SK-N-SH treated with all-trans-retinoic acid at 6 μM for 48 hours (cell line): ENCODE data around the gene TMEM185B.

Experiments used
- ATAC-seq: fragments of 200-7000 bp; cut with Tn5 transposase; 3 replicates; pipeline ENCODE4 v1.9.1; 2020; ENCODE audit warnings: mild to moderate bottlenecking, moderate library complexity
- ARNTL ChIP-seq: fragments of 450-650 bp; formaldehyde crosslinking; IDR thresholded peaks from 2 replicates; pipeline ENCODE4 v1.5.0; 2020; ENCODE audit warnings: low read depth, mild to moderate bottlenecking, moderate library complexity, borderline replicate concordance
- BACH2 ChIP-seq: fragments of 250-450 bp; sonication (Bioruptor Pico); IDR thresholded peaks from 2 replicates; pipeline ENCODE4 v1.9.0; 2021; ENCODE audit warnings: mild to moderate bottlenecking, borderline replicate concordance
- CREB5 ChIP-seq: fragments of 250-450 bp; sonication (Bioruptor Pico); IDR thresholded peaks from 2 replicates; pipeline ENCODE4 v1.5.1; 2020; ENCODE audit warnings: low read depth, mild to moderate bottlenecking, moderate library complexity
- CSDC2 ChIP-seq: fragments of 250-450 bp; sonication (Bioruptor Pico); IDR thresholded peaks from 2 replicates; pipeline ENCODE4 v1.5.0; 2020; ENCODE audit warnings: mild to moderate bottlenecking, moderate library complexity
- ESRRG ChIP-seq: fragments of 250-450 bp; sonication (Bioruptor Pico); IDR thresholded peaks from 2 replicates; pipeline ENCODE4 v1.6.1; 2021; ENCODE audit warnings: mild to moderate bottlenecking
- GLIS3 ChIP-seq: fragments of 250-450 bp; sonication (Bioruptor Pico); IDR thresholded peaks from 2 replicates; pipeline ENCODE4 v1.5.0; 2020; ENCODE audit warnings: mild to moderate bottlenecking, moderate library complexity
- ISL1 ChIP-seq: fragments of 250-450 bp; sonication (Bioruptor Pico); IDR thresholded peaks from 2 replicates; pipeline ENCODE4 v2.1.2; 2022; ENCODE audit warnings: mild to moderate bottlenecking, moderate library complexity
- OSR1 ChIP-seq: fragments of 250-450 bp; sonication (Bioruptor Pico); IDR thresholded peaks from 2 replicates; pipeline ENCODE4 v1.8.0; 2022; ENCODE audit warnings: moderate library complexity, mild to moderate bottlenecking, inconsistent platforms
- PATZ1 ChIP-seq: fragments of 250-450 bp; sonication (Bioruptor Pico); IDR thresholded peaks from 2 replicates; pipeline ENCODE4 v1.8.0; 2020; ENCODE audit warnings: mild to moderate bottlenecking, moderate library complexity, borderline replicate concordance
- POU6F1 ChIP-seq: fragments of 250-450 bp; sonication (Bioruptor Pico); IDR thresholded peaks from 2 replicates; pipeline ENCODE4 v1.8.0; 2021; ENCODE audit warnings: low read depth, mild to moderate bottlenecking, moderate library complexity, borderline replicate concordance
- PPARA ChIP-seq: fragments of 250-450 bp; sonication (Bioruptor Pico); IDR thresholded peaks from 2 replicates; pipeline ENCODE4 v1.5.0; 2020; ENCODE audit warnings: mild to moderate bottlenecking, borderline replicate concordance
- RARB ChIP-seq: fragments of 250-450 bp; sonication (Bioruptor Pico); IDR thresholded peaks from 2 replicates; pipeline ENCODE4 v1.8.0; 2021; ENCODE audit warnings: mild to moderate bottlenecking, moderate library complexity
- SNAI2 ChIP-seq: fragments of 250-450 bp; sonication (Bioruptor Pico); IDR thresholded peaks from 2 replicates; pipeline ENCODE4 v1.5.0; 2020; ENCODE audit warnings: mild to moderate bottlenecking, moderate library complexity
- TCF4 ChIP-seq: fragments of 250-450 bp; sonication (Bioruptor Pico); IDR thresholded peaks from 2 replicates; pipeline ENCODE4 v1.8.0; 2021; ENCODE audit warnings: mild to moderate bottlenecking, moderate library complexity, borderline replicate concordance
- TOX ChIP-seq: fragments of 250-450 bp; sonication (Bioruptor Pico); IDR thresholded peaks from 2 replicates; pipeline ENCODE4 v1.8.0; 2021; ENCODE audit warnings: mild to moderate bottlenecking, moderate library complexity, borderline replicate concordance
- ZC3H10 ChIP-seq: fragments of 250-450 bp; sonication (Bioruptor Pico); IDR thresholded peaks from 2 replicates; pipeline ENCODE4 v1.5.1; 2021; ENCODE audit warnings: mild to moderate bottlenecking, moderate library complexity
- ZFP3 ChIP-seq: fragments of 250-450 bp; sonication (Bioruptor Pico); IDR thresholded peaks from 2 replicates; pipeline ENCODE4 v1.5.0; 2020; ENCODE audit warnings: mild to moderate bottlenecking, moderate library complexity
- ZFP30 ChIP-seq: fragments of 450-650 bp; formaldehyde crosslinking; IDR thresholded peaks from 2 replicates; pipeline ENCODE4 v1.5.0; 2022; ENCODE audit warnings: mild to moderate bottlenecking, moderate library complexity
- ZNF565 ChIP-seq: fragments of 450-650 bp; formaldehyde crosslinking; conservative IDR thresholded peaks from 2 replicates; pipeline ENCODE4 v1.5.0; 2020; ENCODE audit warnings: low read depth, mild to moderate bottlenecking, moderate library complexity
- ZNF70 ChIP-seq: fragments of 450-650 bp; formaldehyde crosslinking; IDR thresholded peaks from 2 replicates; pipeline ENCODE4 v1.5.0; 2020; ENCODE audit warnings: mild to moderate bottlenecking, moderate library complexity
- ZNF8 ChIP-seq: fragments of 450-650 bp; formaldehyde crosslinking; IDR thresholded peaks from 2 replicates; pipeline ENCODE4 v1.5.0; 2020; ENCODE audit warnings: mild to moderate bottlenecking, moderate library complexity
- TF ChIP-seq, protein P1 (sequence below): fragments of 250-450 bp; sonication (Bioruptor Pico); IDR thresholded peaks from 2 replicates; pipeline ENCODE4 v1.5.0; 2020; ENCODE audit warnings: mild to moderate bottlenecking, moderate library complexity
- TF ChIP-seq, protein P2 (sequence below): fragments of 250-450 bp; sonication (Bioruptor Pico); IDR thresholded peaks from 2 replicates; pipeline ENCODE4 v1.5.1; 2021; ENCODE audit warnings: mild to moderate bottlenecking, moderate library complexity

TMEM185B gene

DNA sequence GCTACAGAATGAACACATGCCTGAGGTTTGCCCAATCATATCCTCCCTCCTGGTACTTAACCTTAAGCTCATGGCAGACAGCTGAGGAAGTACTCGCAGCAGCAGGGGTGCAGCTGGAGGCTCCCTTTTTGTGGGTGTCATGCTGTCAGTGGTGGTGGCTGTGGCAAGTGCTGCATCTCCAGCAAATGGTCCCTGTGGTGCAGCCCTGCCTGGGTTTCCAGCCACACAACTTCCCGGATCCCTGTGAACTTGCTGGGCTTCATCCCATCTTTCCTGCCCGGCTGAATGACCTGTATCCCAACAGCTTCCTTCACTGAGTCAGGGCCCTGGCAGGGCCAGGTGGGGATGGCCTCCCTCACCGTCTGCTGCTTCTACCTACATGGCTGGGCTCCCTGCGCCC lies 5.0 kb downstream of the TMEM185B start:
- ATAC-seq: no peak
- TF ChIP-seq CSDC2: no peak
- no peak for TF ChIP-seq CREB5
- TF ChIP-seq RARB: no peak
- TF ChIP-seq BACH2 (CRISPR knock-in tag): no peak

- ATAC-seq: no peak
- TF ChIP-seq CREB5 (no peak), ZFP3 (no peak), ESRRG (CRISPR knock-in tag) (no peak), ZNF565 (CRISPR knock-in tag) (no peak), ZNF70 (no peak)
- TF ChIP-seq, protein P1, sequence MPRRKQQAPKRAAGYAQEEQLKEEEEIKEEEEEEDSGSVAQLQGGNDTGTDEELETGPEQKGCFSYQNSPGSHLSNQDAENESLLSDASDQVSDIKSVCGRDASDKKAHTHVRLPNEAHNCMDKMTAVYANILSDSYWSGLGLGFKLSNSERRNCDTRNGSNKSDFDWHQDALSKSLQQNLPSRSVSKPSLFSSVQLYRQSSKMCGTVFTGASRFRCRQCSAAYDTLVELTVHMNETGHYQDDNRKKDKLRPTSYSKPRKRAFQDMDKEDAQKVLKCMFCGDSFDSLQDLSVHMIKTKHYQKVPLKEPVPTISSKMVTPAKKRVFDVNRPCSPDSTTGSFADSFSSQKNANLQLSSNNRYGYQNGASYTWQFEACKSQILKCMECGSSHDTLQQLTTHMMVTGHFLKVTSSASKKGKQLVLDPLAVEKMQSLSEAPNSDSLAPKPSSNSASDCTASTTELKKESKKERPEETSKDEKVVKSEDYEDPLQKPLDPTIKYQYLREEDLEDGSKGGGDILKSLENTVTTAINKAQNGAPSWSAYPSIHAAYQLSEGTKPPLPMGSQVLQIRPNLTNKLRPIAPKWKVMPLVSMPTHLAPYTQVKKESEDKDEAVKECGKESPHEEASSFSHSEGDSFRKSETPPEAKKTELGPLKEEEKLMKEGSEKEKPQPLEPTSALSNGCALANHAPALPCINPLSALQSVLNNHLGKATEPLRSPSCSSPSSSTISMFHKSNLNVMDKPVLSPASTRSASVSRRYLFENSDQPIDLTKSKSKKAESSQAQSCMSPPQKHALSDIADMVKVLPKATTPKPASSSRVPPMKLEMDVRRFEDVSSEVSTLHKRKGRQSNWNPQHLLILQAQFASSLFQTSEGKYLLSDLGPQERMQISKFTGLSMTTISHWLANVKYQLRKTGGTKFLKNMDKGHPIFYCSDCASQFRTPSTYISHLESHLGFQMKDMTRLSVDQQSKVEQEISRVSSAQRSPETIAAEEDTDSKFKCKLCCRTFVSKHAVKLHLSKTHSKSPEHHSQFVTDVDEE (CRISPR knock-in tag): no peak
- TF ChIP-seq, protein P2, sequence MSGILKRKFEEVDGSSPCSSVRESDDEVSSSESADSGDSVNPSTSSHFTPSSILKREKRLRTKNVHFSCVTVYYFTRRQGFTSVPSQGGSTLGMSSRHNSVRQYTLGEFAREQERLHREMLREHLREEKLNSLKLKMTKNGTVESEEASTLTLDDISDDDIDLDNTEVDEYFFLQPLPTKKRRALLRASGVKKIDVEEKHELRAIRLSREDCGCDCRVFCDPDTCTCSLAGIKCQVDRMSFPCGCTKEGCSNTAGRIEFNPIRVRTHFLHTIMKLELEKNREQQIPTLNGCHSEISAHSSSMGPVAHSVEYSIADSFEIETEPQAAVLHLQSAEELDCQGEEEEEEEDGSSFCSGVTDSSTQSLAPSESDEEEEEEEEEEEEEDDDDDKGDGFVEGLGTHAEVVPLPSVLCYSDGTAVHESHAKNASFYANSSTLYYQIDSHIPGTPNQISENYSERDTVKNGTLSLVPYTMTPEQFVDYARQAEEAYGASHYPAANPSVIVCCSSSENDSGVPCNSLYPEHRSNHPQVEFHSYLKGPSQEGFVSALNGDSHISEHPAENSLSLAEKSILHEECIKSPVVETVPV (CRISPR knock-in tag): no peak
These were observed 12.9 kb downstream of the TMEM185B start for GRCh38 chr2:120210270-120210693.

DNA sequence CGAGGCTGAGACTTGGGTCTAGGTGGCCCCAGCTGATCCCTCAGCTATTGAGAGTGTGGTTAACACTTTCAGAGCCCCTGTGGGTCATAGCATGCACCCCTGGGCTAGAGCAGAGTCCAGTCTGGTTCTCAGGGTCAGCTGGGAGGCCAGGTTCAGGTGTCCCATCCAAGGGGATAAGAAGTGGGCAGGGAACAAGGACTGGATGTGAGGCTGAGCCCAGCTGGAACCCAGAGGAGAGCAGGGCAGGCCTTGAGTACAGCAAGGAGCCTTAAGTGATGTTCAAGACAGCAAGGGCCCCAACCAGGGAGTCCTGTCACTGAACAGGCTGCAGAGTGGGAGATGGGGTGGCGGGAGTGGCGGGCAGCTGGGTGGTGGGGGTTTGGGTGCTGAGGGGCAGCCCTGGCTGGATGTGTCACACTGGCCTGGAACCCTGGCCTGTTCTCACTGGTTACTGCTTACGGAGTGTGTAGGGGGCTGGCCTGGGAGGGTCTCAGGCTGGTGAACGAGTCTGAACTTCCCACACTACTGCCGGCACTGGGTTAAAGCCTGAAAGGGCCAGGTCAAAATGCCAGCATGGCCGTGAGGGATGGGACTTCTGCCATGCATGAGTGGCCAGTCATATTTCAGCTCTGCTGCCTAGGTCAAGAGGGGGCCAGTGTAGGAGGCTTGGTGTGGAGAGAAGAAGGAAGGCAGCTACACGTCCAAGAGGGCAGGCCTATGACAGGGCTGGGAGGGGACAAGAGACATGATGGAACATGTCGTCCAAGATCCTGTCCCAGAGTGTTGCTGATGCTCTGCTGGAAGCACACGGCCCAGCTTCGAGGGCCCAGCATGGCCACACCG lies 13.6 kb downstream of the TMEM185B start:
- no peak for ATAC-seq

More for the DNA sequence above, 13.6 kb downstream of the TMEM185B start:
- TF ChIP-seq CREB5 (no peak), POU6F1 (CRISPR knock-in tag) (no peak), BACH2 (CRISPR knock-in tag) (no peak), CSDC2 (no peak), GLIS3 (no peak), OSR1 (no peak), ZFP30 (CRISPR knock-in tag) (no peak), ESRRG (CRISPR knock-in tag) (no peak), ZNF565 (CRISPR knock-in tag) (no peak), TCF4 (no peak), ZNF8 (CRISPR knock-in tag) (no peak), ZC3H10 (CRISPR knock-in tag) (no peak), SNAI2 (CRISPR knock-in tag) (no peak), TOX (CRISPR knock-in tag) (no peak), ARNTL (CRISPR knock-in tag) (no peak), ISL1 (CRISPR knock-in tag) (no peak), PPARA (CRISPR knock-in tag) (no peak), PATZ1 (no peak)
- TF ChIP-seq, protein P1 (CRISPR knock-in tag): no peak
